Thyroid gland (tissue), 4 donors: ENCODE results near the gene CCDC138.

Source experiments
- CTCF ChIP-seq, 6 experiments: fragments of 200-600 bp in 3 of 6; fragments of 450-650 bp in 3 of 6; sonication (generic) in 3 of 6; IDR thresholded peaks; one replicate each; pipeline ENCODE4 v1.5.1; 2016 to 2019; ENCODE audit warnings: antibody characterized with exemption in 6 of 6, mild to moderate bottlenecking in 2 of 6, inconsistent platforms in 1 of 6, moderate library complexity in 1 of 6
- POLR2A ChIP-seq, 2 donors: fragments of 450-650 bp; IDR thresholded peaks; one replicate each; pipeline ENCODE4 v1.6.1; 2017; ENCODE audit warnings: antibody characterized with exemption in 2 of 2, mild to moderate bottlenecking in 2 of 2, moderate library complexity in 1 of 2

GRCh38 chr2:108895188-108895587 is 108.6 kb downstream of the CCDC138 start:
- TF ChIP-seq CTCF (IDR thresholded peaks at IDR 0.05) (no peak), POLR2A (IDR thresholded peaks at IDR 0.05) (no peak)
